Upper lobe of right lung (tissue), 1 donor: ENCODE data around the gene HNF1A. TPM values are rescaled to one million over a fixed set of nuclear protein-coding genes. Genes with fewer than 3 reads are reported as not detected.

Experiments used
- ATAC-seq: fragments of 200-7000 bp; cut with Tn5 transposase; one replicate; pipeline ENCODE4 v1.9.1; 2020; ENCODE audit warnings: mild to moderate bottlenecking, moderate library complexity
- DNase-seq: peaks from one replicate; pipeline ENCODE4 v3.0.0-alpha.2; 2020
- H3K27ac ChIP-seq: fragments of 200-600 bp; one replicate; pipeline ENCODE4 v1.8.0; 2022
- H3K27me3 ChIP-seq: fragments of 200-600 bp; one replicate; pipeline ENCODE4 v1.8.0; 2022; ENCODE audit warnings: mild to moderate bottlenecking
- H3K36me3 ChIP-seq: fragments of 200-600 bp; one replicate; pipeline ENCODE4 v1.8.0; 2022
- H3K4me1 ChIP-seq: fragments of 200-600 bp; one replicate; pipeline ENCODE4 v1.8.0; 2022
- H3K4me3 ChIP-seq: fragments of 200-600 bp; one replicate; pipeline ENCODE4 v1.8.0; 2022; ENCODE audit warnings: mild to moderate bottlenecking
- H3K9me3 ChIP-seq: fragments of 200-600 bp; one replicate; pipeline ENCODE4 v1.8.0; 2022
- CTCF ChIP-seq: fragments of 200-600 bp; IDR thresholded peaks from one replicate; pipeline ENCODE4 v1.8.0; 2022; ENCODE audit warnings: antibody characterized with exemption
- intact Hi-C: fragments of 100-400 bp; cut with DNase I; formaldehyde crosslinking; loops from one replicate; pipeline ENCODE4 v1.11.0; 2022
- total RNA-seq: library from RNA; stranded (reverse); fragmentation: NEBNext Ultra II Directional; extraction: Animal tissue kit (Norgen Biotek cat#: 25700); gene quantifications from one replicate; pipeline ENCODE4 v1.2.1, GENCODE V29; 2021
- donor health status: DM: no; HTN: yes; CAD: no; lungs with severe emphysema.

Gene HNF1A
- total RNA-seq, 1 donor from 2014 or later, result not detected

- Histone ChIP-seq H3K27ac (no peak overlapping the region), H3K9me3 (no peaks in the 10 kb centered on the region), H3K36me3 (no peaks in the 10 kb centered on the region), H3K4me1 (no peaks in the 10 kb centered on the region), H3K27me3 (no peaks in the 10 kb centered on the region), H3K4me3 (no peak overlapping the region)
- ATAC-seq (no peak), DNase-seq (no peak)
- no peak for TF ChIP-seq CTCF
- intact Hi-C loops, result no loop called here
Observed at GRCh38 chr12:120993496-120993895, 15.2 kb downstream of the HNF1A start.

- no peaks in the 10 kb centered on the region for H3K36me3 ChIP-seq
- DNase-seq (no peak), ATAC-seq (no peak)
- intact Hi-C loops, result no loop called here
- no peak overlapping the region for H3K27ac ChIP-seq
- H3K4me1 ChIP-seq, result no peaks in the 10 kb centered on the region
- H3K4me3 ChIP-seq, result no peak overlapping the region
- H3K27me3 ChIP-seq, result no peaks in the 10 kb centered on the region
- TF ChIP-seq CTCF, result no peak
- H3K9me3 ChIP-seq, result no peaks in the 10 kb centered on the region
Observed at GRCh38 chr12:120994059-120994458, 15.7 kb downstream of the HNF1A start.

GRCh38 chr12:120994589-120995337 is 16.4 kb downstream of the HNF1A start:
- TF ChIP-seq CTCF, result no peak
- DNase-seq (no peak), ATAC-seq (no peak)
- H3K36me3 ChIP-seq, result no peaks in the 10 kb centered on the region
- no peaks in the 10 kb centered on the region for H3K4me1 ChIP-seq
- intact Hi-C loops, result no loop called here
- H3K27me3 ChIP-seq, result no peaks in the 10 kb centered on the region
- no peak overlapping the region for H3K27ac ChIP-seq
- no peak overlapping the region for H3K4me3 ChIP-seq
- H3K9me3 ChIP-seq, result no peaks in the 10 kb centered on the region

- DNase-seq (no peak), ATAC-seq (no peak)
- Histone ChIP-seq H3K4me1 (no peaks in the 10 kb centered on the region), H3K9me3 (no peaks in the 10 kb centered on the region), H3K36me3 (no peaks in the 10 kb centered on the region), H3K4me3 (no peak overlapping the region), H3K27ac (no peak overlapping the region), H3K27me3 (no peaks in the 10 kb centered on the region)
- intact Hi-C loops, result no loop called here
- TF ChIP-seq CTCF, result no peak
Observed at GRCh38 chr12:120996133-120996746, 17.9 kb downstream of the HNF1A start.

- intact Hi-C loops, result no loop called here
- H3K4me3 ChIP-seq, result no peak overlapping the region
- ATAC-seq, result no peak
- no peak overlapping the region for H3K27ac ChIP-seq
- H3K36me3 ChIP-seq, result peaks cover 5% of the 10 kb centered on the region
- DNase-seq, result no peak
- H3K9me3 ChIP-seq, result no peaks in the 10 kb centered on the region
- H3K27me3 ChIP-seq, result no peaks in the 10 kb centered on the region
- no peaks in the 10 kb centered on the region for H3K4me1 ChIP-seq
- no peak for TF ChIP-seq CTCF
Observed at GRCh38 chr12:120997448-120997847, 19.1 kb downstream of the HNF1A start.
